ENCODE data around the gene ERICH2.

Gene ERICH2

GRCh38 chr2:170736628-170737027, 33.5 kb upstream of the ERICH2 start:
- TF ChIP-seq CTCF (conservative IDR thresholded peaks at IDR 0.05; ENCODE audit: low read depth), result no peak
- ChIA-PET POLR2A (ENCODE audit: low non-redundant PET) (no interaction called here), CTCF (no interaction called here)
- no peak overlapping the region for H3K27ac ChIP-seq
- DNase-seq (ENCODE audit: low spot score), result no peak

GRCh38 chr2:170737406-170737805, 32.8 kb upstream of the ERICH2 start:
- CTCF ChIA-PET, result no interaction called here
- TF ChIP-seq CTCF (conservative IDR thresholded peaks at IDR 0.05; ENCODE audit: low read depth), result no peak
- H3K27ac ChIP-seq, result peak overlapping the region; percentile 86; the same call in 1 of the 2 replicates
- DNase-seq (ENCODE audit: low spot score), result no peak
- POLR2A ChIA-PET (ENCODE audit: low non-redundant PET), result no interaction called here

- no peak for DNase-seq (ENCODE audit: low spot score)
- ChIA-PET CTCF (no interaction called here), POLR2A (ENCODE audit: low non-redundant PET) (no interaction called here)
- no peak for TF ChIP-seq CTCF (conservative IDR thresholded peaks at IDR 0.05; ENCODE audit: low read depth)
- peak overlapping the region; percentile 86 for H3K27ac ChIP-seq
These were observed 32.4 kb upstream of the ERICH2 start for GRCh38 chr2:170737821-170738220.

GRCh38 chr2:170739048-170739447, 31.1 kb upstream of the ERICH2 start:
- POLR2A ChIA-PET (ENCODE audit: low non-redundant PET), result no interaction called here
- no peak for TF ChIP-seq CTCF (conservative IDR thresholded peaks at IDR 0.05; ENCODE audit: low read depth)
- DNase-seq (ENCODE audit: low spot score), result peak; percentile 85
- CTCF ChIA-PET, result interaction anchor here (0.5 kb wide), 1 partner anchor 369 kb away, joined by 3 read pairs; no protein-coding TSS in a partner anchor
- peak overlapping the region; percentile 86 for H3K27ac ChIP-seq

GRCh38 chr2:170739507-170740046, 30.6 kb upstream of the ERICH2 start:
- ChIA-PET CTCF (interaction anchor here (0.5 kb wide), 1 partner anchor 370 kb away, joined by 3 read pairs; no protein-coding TSS in a partner anchor), POLR2A (ENCODE audit: low non-redundant PET) (no interaction called here)
- no peak for TF ChIP-seq CTCF (conservative IDR thresholded peaks at IDR 0.05; ENCODE audit: low read depth)
- peak overlapping the region; percentile 70 for H3K27ac ChIP-seq
- DNase-seq (ENCODE audit: low spot score), result no peak

GRCh38 chr2:170740660-170741059, 29.5 kb upstream of the ERICH2 start:
- TF ChIP-seq CTCF (conservative IDR thresholded peaks at IDR 0.05; ENCODE audit: low read depth), result no peak
- peak overlapping the region; percentile 41; the same call in 1 of the 2 replicates for H3K27ac ChIP-seq
- POLR2A ChIA-PET (ENCODE audit: low non-redundant PET), result no interaction called here
- DNase-seq (ENCODE audit: low spot score), result no peak
- CTCF ChIA-PET, result no interaction called here
